ENCODE data around the gene TCN2. TPM values are rescaled to one million over a fixed set of nuclear protein-coding genes. Genes with fewer than 3 reads are reported as not detected.
A peak's percentile ranks its signal among the peaks of the same experiment; 100 is the strongest.
"Not testable (repeated sequence)": the region's sequence is repeated elsewhere in the genome, so short reads cannot be mapped to it uniquely, and the experiment has no call there.

TCN2 gene
- total RNA-seq, 1 donor from 2014 or later = 22.3 TPM

GRCh38 chr22:30562366-30562765 is 44.6 kb upstream of the TCN2 start:
- Mint-ChIP-seq H3K27me3 (no peaks in the 10 kb centered on the region), H3K4me1 (ENCODE audit: low read depth) (peaks cover 13% of the 10 kb centered on the region), H3K4me3 (ENCODE audit: low read depth) (no peak overlapping the region), H3K36me3 (ENCODE audit: insufficient read depth) (peaks cover 1% of the 10 kb centered on the region), H3K27ac (peak overlapping the region; percentile 59), H3K9me3 (ENCODE audit: low read depth) (no peaks in the 10 kb centered on the region)
- TF ChIP-seq CTCF (IDR thresholded peaks at IDR 0.05; ENCODE audit: unreplicated experiment) = no peak
- no peak for DNase-seq (ENCODE audit: low spot score, unreplicated experiment)

GRCh38 chr22:30564045-30564760 is 42.8 kb upstream of the TCN2 start:
- Mint-ChIP-seq H3K9me3 (ENCODE audit: low read depth) (no peaks in the 10 kb centered on the region), H3K36me3 (ENCODE audit: insufficient read depth) (peaks cover 2% of the 10 kb centered on the region), H3K4me1 (ENCODE audit: low read depth) (peaks cover 13% of the 10 kb centered on the region), H3K4me3 (ENCODE audit: low read depth) (no peak overlapping the region), H3K27me3 (no peaks in the 10 kb centered on the region), H3K27ac (no peak overlapping the region)
- no peak for DNase-seq (ENCODE audit: low spot score, unreplicated experiment)
- no peak for TF ChIP-seq CTCF (IDR thresholded peaks at IDR 0.05; ENCODE audit: unreplicated experiment)

- H3K9me3 Mint-ChIP-seq (ENCODE audit: low read depth) = no peaks in the 10 kb centered on the region
- H3K27ac Mint-ChIP-seq = no peak overlapping the region
- no peaks in the 10 kb centered on the region for H3K27me3 Mint-ChIP-seq
- H3K4me1 Mint-ChIP-seq (ENCODE audit: low read depth) = peaks cover 10% of the 10 kb centered on the region
- peaks cover 5% of the 10 kb centered on the region for H3K36me3 Mint-ChIP-seq (ENCODE audit: insufficient read depth)
- no peak for TF ChIP-seq CTCF (IDR thresholded peaks at IDR 0.05; ENCODE audit: unreplicated experiment)
- DNase-seq (ENCODE audit: low spot score, unreplicated experiment) = no peak
- H3K4me3 Mint-ChIP-seq (ENCODE audit: low read depth) = no peak overlapping the region
Measured at GRCh38 chr22:30564761-30565119, 42.2 kb upstream of the TCN2 start.

- no peaks in the 10 kb centered on the region for H3K9me3 Mint-ChIP-seq (ENCODE audit: low read depth)
- H3K27ac Mint-ChIP-seq = no peak overlapping the region
- DNase-seq (ENCODE audit: low spot score, unreplicated experiment) = no peak
- no peak for TF ChIP-seq CTCF (IDR thresholded peaks at IDR 0.05; ENCODE audit: unreplicated experiment)
- peaks cover 5% of the 10 kb centered on the region for H3K36me3 Mint-ChIP-seq (ENCODE audit: insufficient read depth)
- H3K4me3 Mint-ChIP-seq (ENCODE audit: low read depth) = no peak overlapping the region
- no peaks in the 10 kb centered on the region for H3K27me3 Mint-ChIP-seq
- H3K4me1 Mint-ChIP-seq (ENCODE audit: low read depth) = peaks cover 4% of the 10 kb centered on the region
Measured at GRCh38 chr22:30565341-30565740, 41.6 kb upstream of the TCN2 start.

GRCh38 chr22:30566125-30566524 is 40.8 kb upstream of the TCN2 start:
- DNase-seq (ENCODE audit: low spot score, unreplicated experiment) = no peak
- H3K4me1 Mint-ChIP-seq (ENCODE audit: low read depth) = peaks cover 2% of the 10 kb centered on the region
- H3K4me3 Mint-ChIP-seq (ENCODE audit: low read depth) = no peak overlapping the region
- no peak for TF ChIP-seq CTCF (IDR thresholded peaks at IDR 0.05; ENCODE audit: unreplicated experiment)
- no peak overlapping the region for H3K27ac Mint-ChIP-seq
- H3K9me3 Mint-ChIP-seq (ENCODE audit: low read depth) = no peaks in the 10 kb centered on the region
- H3K36me3 Mint-ChIP-seq (ENCODE audit: insufficient read depth) = peaks cover 5% of the 10 kb centered on the region
- H3K27me3 Mint-ChIP-seq = no peaks in the 10 kb centered on the region

GRCh38 chr22:30567277-30567676 is 39.7 kb upstream of the TCN2 start:
- not testable (repeated sequence) for DNase-seq (ENCODE audit: low spot score, unreplicated experiment); H3K4me3 Mint-ChIP-seq (ENCODE audit: low read depth); H3K9me3 Mint-ChIP-seq (ENCODE audit: low read depth); H3K27ac Mint-ChIP-seq; H3K4me1 Mint-ChIP-seq (ENCODE audit: low read depth); H3K36me3 Mint-ChIP-seq (ENCODE audit: insufficient read depth); H3K27me3 Mint-ChIP-seq
